GM12878 (cell line): Measurements from ENCODE around the gene OR9Q1.

ENCODE experiments used
- EGR1 ChIP-seq, 2 experiments: IDR thresholded peaks; 1 replicate in 1 of 2; 2 replicates in 1 of 2; pipeline ENCODE4 v1.6.1; 2011 to 2012; ENCODE audit warnings: low read depth in 2 of 2, low read length in 2 of 2, borderline replicate concordance in 1 of 2, mild to moderate bottlenecking in 1 of 2, moderate library complexity in 1 of 2
- HDAC2 ChIP-seq: fragments of 200-600 bp; sonication (generic); IDR thresholded peaks from 2 replicates; pipeline ENCODE4 v1.6.1; 2017
- POLR2A ChIP-seq: IDR thresholded peaks from 2 replicates; pipeline ENCODE4 v1.6.1; 2011; ENCODE audit warnings: low read depth, mild to moderate bottlenecking, low read length
- POLR2AphosphoS5 ChIP-seq: IDR thresholded peaks from 2 replicates; pipeline ENCODE4 v1.6.1; 2011; ENCODE audit warnings: mild to moderate bottlenecking, low read length, inconsistent platforms
- SREBF1 ChIP-seq: IDR thresholded peaks from 2 replicates; pipeline ENCODE4 v1.6.1; 2012; ENCODE audit warnings: mild to moderate bottlenecking, low read length
- TF ChIP-seq, protein P1 (sequence below): fragments of 450-650 bp; formaldehyde crosslinking; IDR thresholded peaks from 2 replicates; pipeline ENCODE4 v1.4.0; 2020; ENCODE audit warnings: mild to moderate bottlenecking, moderate library complexity
- TF ChIP-seq, protein P2 (sequence below): fragments of 450-650 bp; IDR thresholded peaks from 2 replicates; pipeline ENCODE4 v1.6.1; 2016; ENCODE audit warnings: mild to moderate bottlenecking, moderate library complexity, borderline replicate concordance
- TF ChIP-seq, protein P3 (sequence below), 3 experiments: IDR thresholded peaks in 2 of 3; conservative IDR thresholded peaks in 1 of 3; 2 replicates each; pipeline ENCODE4 v1.5.1; 2011; ENCODE audit warnings: low read depth in 3 of 3, low read length in 3 of 3, mild to moderate bottlenecking in 3 of 3, control low read depth in 2 of 3, moderate library complexity in 2 of 3, inconsistent platforms in 1 of 3, mixed read lengths in 1 of 3; ENCODE audit not compliant: control insufficient read depth in 2 of 3, insufficient read depth in 1 of 3; ENCODE audit errors: extremely low read depth in 1 of 3

DNA sequence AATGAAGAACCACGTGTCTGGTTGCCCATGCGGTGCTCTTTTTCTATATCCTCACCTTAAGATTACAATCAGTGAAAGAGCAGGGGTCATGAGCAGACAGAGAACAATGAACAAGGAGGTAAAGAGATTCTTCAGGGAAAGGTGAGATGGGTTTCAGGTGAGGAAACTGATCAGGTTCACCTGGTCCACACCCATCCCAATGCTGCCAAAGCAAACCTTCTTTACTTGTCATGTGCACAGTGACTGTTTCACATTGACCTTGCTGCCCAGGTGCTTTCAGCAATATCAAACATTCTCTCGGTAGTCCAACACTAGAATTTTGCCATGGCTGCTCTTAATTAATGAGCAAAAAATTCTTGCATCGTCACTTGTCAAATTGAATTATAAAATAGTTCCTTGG, 140.7 kb downstream of the OR9Q1 start:
- TF ChIP-seq, protein P1, sequence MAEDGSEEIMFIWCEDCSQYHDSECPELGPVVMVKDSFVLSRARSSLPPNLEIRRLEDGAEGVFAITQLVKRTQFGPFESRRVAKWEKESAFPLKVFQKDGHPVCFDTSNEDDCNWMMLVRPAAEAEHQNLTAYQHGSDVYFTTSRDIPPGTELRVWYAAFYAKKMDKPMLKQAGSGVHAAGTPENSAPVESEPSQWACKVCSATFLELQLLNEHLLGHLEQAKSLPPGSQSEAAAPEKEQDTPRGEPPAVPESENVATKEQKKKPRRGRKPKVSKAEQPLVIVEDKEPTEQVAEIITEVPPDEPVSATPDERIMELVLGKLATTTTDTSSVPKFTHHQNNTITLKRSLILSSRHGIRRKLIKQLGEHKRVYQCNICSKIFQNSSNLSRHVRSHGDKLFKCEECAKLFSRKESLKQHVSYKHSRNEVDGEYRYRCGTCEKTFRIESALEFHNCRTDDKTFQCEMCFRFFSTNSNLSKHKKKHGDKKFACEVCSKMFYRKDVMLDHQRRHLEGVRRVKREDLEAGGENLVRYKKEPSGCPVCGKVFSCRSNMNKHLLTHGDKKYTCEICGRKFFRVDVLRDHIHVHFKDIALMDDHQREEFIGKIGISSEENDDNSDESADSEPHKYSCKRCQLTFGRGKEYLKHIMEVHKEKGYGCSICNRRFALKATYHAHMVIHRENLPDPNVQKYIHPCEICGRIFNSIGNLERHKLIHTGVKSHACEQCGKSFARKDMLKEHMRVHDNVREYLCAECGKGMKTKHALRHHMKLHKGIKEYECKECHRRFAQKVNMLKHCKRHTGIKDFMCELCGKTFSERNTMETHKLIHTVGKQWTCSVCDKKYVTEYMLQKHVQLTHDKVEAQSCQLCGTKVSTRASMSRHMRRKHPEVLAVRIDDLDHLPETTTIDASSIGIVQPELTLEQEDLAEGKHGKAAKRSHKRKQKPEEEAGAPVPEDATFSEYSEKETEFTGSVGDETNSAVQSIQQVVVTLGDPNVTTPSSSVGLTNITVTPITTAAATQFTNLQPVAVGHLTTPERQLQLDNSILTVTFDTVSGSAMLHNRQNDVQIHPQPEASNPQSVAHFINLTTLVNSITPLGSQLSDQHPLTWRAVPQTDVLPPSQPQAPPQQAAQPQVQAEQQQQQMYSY (CRISPR knock-in tag) = no peak
- TF ChIP-seq, protein P2, sequence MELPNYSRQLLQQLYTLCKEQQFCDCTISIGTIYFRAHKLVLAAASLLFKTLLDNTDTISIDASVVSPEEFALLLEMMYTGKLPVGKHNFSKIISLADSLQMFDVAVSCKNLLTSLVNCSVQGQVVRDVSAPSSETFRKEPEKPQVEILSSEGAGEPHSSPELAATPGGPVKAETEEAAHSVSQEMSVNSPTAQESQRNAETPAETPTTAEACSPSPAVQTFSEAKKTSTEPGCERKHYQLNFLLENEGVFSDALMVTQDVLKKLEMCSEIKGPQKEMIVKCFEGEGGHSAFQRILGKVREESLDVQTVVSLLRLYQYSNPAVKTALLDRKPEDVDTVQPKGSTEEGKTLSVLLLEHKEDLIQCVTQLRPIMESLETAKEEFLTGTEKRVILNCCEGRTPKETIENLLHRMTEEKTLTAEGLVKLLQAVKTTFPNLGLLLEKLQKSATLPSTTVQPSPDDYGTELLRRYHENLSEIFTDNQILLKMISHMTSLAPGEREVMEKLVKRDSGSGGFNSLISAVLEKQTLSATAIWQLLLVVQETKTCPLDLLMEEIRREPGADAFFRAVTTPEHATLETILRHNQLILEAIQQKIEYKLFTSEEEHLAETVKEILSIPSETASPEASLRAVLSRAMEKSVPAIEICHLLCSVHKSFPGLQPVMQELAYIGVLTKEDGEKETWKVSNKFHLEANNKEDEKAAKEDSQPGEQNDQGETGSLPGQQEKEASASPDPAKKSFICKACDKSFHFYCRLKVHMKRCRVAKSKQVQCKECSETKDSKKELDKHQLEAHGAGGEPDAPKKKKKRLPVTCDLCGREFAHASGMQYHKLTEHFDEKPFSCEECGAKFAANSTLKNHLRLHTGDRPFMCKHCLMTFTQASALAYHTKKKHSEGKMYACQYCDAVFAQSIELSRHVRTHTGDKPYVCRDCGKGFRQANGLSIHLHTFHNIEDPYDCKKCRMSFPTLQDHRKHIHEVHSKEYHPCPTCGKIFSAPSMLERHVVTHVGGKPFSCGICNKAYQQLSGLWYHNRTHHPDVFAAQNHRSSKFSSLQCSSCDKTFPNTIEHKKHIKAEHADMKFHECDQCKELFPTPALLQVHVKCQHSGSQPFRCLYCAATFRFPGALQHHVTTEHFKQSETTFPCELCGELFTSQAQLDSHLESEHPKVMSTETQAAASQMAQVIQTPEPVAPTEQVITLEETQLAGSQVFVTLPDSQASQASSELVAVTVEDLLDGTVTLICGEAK = no peak
- TF ChIP-seq SREBF1 = no peak
- no peak for TF ChIP-seq HDAC2
- TF ChIP-seq POLR2A = no peak
- TF ChIP-seq, protein P3, sequence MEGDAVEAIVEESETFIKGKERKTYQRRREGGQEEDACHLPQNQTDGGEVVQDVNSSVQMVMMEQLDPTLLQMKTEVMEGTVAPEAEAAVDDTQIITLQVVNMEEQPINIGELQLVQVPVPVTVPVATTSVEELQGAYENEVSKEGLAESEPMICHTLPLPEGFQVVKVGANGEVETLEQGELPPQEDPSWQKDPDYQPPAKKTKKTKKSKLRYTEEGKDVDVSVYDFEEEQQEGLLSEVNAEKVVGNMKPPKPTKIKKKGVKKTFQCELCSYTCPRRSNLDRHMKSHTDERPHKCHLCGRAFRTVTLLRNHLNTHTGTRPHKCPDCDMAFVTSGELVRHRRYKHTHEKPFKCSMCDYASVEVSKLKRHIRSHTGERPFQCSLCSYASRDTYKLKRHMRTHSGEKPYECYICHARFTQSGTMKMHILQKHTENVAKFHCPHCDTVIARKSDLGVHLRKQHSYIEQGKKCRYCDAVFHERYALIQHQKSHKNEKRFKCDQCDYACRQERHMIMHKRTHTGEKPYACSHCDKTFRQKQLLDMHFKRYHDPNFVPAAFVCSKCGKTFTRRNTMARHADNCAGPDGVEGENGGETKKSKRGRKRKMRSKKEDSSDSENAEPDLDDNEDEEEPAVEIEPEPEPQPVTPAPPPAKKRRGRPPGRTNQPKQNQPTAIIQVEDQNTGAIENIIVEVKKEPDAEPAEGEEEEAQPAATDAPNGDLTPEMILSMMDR (IDR thresholded peaks at IDR 0.05 in 2 of 3, conservative IDR thresholded peaks at IDR 0.05 in 1 of 3; ENCODE audit: control insufficient read depth in 2 of 3, extremely low read depth in 1 of 3, insufficient read depth in 1 of 3, low read depth in 3 of 3, low read length in 3 of 3) = no peak
- no peak for TF ChIP-seq EGR1 (IDR thresholded peaks at IDR 0.05; ENCODE audit: borderline replicate concordance in 1 of 2, low read depth in 2 of 2, low read length in 2 of 2)
- no peak for TF ChIP-seq POLR2AphosphoS5
